Liver (tissue), 3 donors: Measurements from ENCODE around the gene SHC3.

ENCODE experiments used
- ATF3 ChIP-seq: IDR thresholded peaks from 2 replicates; pipeline ENCODE4 v1.6.1; 2016; ENCODE audit warnings: antibody characterized with exemption
- EGR1 ChIP-seq, 2 donors: IDR thresholded peaks; 2 replicates each; pipeline ENCODE4 v1.6.1; 2016 to 2018; ENCODE audit warnings: antibody characterized with exemption in 2 of 2, low read depth in 2 of 2
- FOXA2 ChIP-seq: IDR thresholded peaks from 2 replicates; pipeline ENCODE4 v1.6.1; 2016; ENCODE audit warnings: antibody characterized with exemption
- GABPA ChIP-seq, 2 donors: IDR thresholded peaks in 1 of 2; conservative IDR thresholded peaks in 1 of 2; 2 replicates each; pipeline ENCODE4 v1.6.1; 2016; ENCODE audit warnings: antibody characterized with exemption in 2 of 2, mild to moderate bottlenecking in 1 of 2, moderate library complexity in 1 of 2
- REST ChIP-seq: IDR thresholded peaks from 2 replicates; pipeline ENCODE4 v1.6.1; 2016; ENCODE audit warnings: antibody characterized with exemption, mild to moderate bottlenecking
- SP1 ChIP-seq: IDR thresholded peaks from 2 replicates; pipeline ENCODE4 v1.6.1; 2018; ENCODE audit warnings: antibody characterized with exemption, mild to moderate bottlenecking
- TAF1 ChIP-seq: conservative IDR thresholded peaks from 2 replicates; pipeline ENCODE4 v1.6.1; 2016; ENCODE audit warnings: antibody characterized with exemption, mild to moderate bottlenecking
- TF ChIP-seq, protein P1 (sequence below): fragments of 150-350 bp; IDR thresholded peaks from 2 replicates; pipeline ENCODE4 v1.5.1; 2017; ENCODE audit warnings: improper control_type of control experiment, low read depth, low read length; ENCODE audit not compliant: missing input control
- TF ChIP-seq, protein P2 (sequence below): IDR thresholded peaks from 2 replicates; pipeline ENCODE4 v1.6.1; 2016; ENCODE audit warnings: antibody characterized with exemption
- donor health status: healthy.
- donor health status: healthy.

DNA sequence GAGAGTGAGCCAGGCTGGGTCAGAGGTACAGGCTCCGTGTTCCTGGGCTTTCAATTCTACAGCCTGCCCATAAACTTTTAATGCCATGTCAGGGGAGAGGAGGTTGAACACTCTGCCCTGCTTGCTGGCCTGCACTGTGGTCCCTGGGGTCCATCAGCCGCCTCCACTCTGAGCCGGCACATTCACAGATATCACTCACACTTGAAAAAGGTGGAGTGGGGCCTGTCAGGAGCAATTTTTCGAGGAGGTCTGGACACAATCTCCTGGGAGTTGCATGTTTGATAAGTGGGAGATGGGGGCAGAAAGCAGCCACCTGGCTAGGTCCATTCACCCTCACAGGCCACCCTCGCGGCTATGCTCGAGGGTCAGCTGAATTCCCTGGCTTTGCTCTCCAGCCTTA is 164.5 kb downstream of the SHC3 start:
- TF ChIP-seq EGR1 (IDR thresholded peaks at IDR 0.05; ENCODE audit: low read depth in 2 of 2) (no peak), FOXA2 (no peak), ATF3 (no peak), TAF1 (no peak), SP1 (no peak), GABPA (IDR thresholded peaks at IDR 0.05 in 1 of 2, conservative IDR thresholded peaks at IDR 0.05 in 1 of 2) (no peak), REST (no peak)
- TF ChIP-seq, protein P1, sequence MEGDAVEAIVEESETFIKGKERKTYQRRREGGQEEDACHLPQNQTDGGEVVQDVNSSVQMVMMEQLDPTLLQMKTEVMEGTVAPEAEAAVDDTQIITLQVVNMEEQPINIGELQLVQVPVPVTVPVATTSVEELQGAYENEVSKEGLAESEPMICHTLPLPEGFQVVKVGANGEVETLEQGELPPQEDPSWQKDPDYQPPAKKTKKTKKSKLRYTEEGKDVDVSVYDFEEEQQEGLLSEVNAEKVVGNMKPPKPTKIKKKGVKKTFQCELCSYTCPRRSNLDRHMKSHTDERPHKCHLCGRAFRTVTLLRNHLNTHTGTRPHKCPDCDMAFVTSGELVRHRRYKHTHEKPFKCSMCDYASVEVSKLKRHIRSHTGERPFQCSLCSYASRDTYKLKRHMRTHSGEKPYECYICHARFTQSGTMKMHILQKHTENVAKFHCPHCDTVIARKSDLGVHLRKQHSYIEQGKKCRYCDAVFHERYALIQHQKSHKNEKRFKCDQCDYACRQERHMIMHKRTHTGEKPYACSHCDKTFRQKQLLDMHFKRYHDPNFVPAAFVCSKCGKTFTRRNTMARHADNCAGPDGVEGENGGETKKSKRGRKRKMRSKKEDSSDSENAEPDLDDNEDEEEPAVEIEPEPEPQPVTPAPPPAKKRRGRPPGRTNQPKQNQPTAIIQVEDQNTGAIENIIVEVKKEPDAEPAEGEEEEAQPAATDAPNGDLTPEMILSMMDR, result no peak
- TF ChIP-seq, protein P2, sequence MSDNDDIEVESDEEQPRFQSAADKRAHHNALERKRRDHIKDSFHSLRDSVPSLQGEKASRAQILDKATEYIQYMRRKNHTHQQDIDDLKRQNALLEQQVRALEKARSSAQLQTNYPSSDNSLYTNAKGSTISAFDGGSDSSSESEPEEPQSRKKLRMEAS, result no peak
